HG03442 (cell line): ENCODE measurements around the gene CD83.

Experiments used
- ATAC-seq: cut with Tn5 transposase; IDR thresholded peaks from one replicate; pipeline ENCODE4 v1.9.1; 2021; ENCODE audit warnings: mild to moderate bottlenecking, moderate library complexity; ENCODE audit not compliant: unreplicated experiment

The CD83 gene

GRCh38 chr6:14123386-14124111 is 6.0 kb downstream of the CD83 start:
- no peak for ATAC-seq

- no peak for ATAC-seq
These were observed 7.8 kb downstream of the CD83 start for GRCh38 chr6:14125346-14125745.

GRCh38 chr6:14126191-14126590 is 8.6 kb downstream of the CD83 start:
- no peak for ATAC-seq

- ATAC-seq = no peak
These were observed 10.0 kb downstream of the CD83 start for GRCh38 chr6:14127611-14128010.

- no peak for ATAC-seq
These were observed 10.4 kb downstream of the CD83 start for GRCh38 chr6:14128012-14128411.

- ATAC-seq = no peak
These were observed 11.2 kb downstream of the CD83 start for GRCh38 chr6:14128746-14129145.

GRCh38 chr6:14129575-14129974 is 12.0 kb downstream of the CD83 start:
- no peak for ATAC-seq

- no peak for ATAC-seq
These were observed 13.0 kb downstream of the CD83 start for GRCh38 chr6:14130435-14131075.

- no peak for ATAC-seq
These were observed 14.0 kb downstream of the CD83 start for GRCh38 chr6:14131579-14131978.

GRCh38 chr6:14132244-14132920 is 14.8 kb downstream of the CD83 start:
- no peak for ATAC-seq

GRCh38 chr6:14132921-14133275 is 15.3 kb downstream of the CD83 start:
- ATAC-seq = no peak

- no peak for ATAC-seq
These were observed 16.8 kb downstream of the CD83 start for GRCh38 chr6:14134211-14134910.

GRCh38 chr6:14135893-14136539 is 18.4 kb downstream of the CD83 start:
- ATAC-seq = no peak

- no peak for ATAC-seq
These were observed 21.2 kb downstream of the CD83 start for GRCh38 chr6:14138701-14139215.

GRCh38 chr6:14141351-14142062 is 23.9 kb downstream of the CD83 start:
- no peak for ATAC-seq

GRCh38 chr6:14142063-14142450 is 24.5 kb downstream of the CD83 start:
- ATAC-seq = no peak

GRCh38 chr6:14142511-14143223 is 25.1 kb downstream of the CD83 start:
- no peak for ATAC-seq

- no peak for ATAC-seq
These were observed 25.7 kb downstream of the CD83 start for GRCh38 chr6:14143305-14143704.

- ATAC-seq = peak; percentile 64
These were observed 27.1 kb downstream of the CD83 start for GRCh38 chr6:14144678-14145113.
